GM19452 (cell line): ENCODE data around the gene BLOC1S6.
A peak's percentile ranks its signal among the peaks of the same experiment; 100 is the strongest.

ENCODE experiments used
- ATAC-seq: cut with Tn5 transposase; IDR thresholded peaks from one replicate; pipeline ENCODE4 v1.9.1; 2021; ENCODE audit not compliant: unreplicated experiment

Gene BLOC1S6

GRCh38 chr15:45587863-45588170 is 638 bp downstream of the BLOC1S6 start:
- ATAC-seq: no peak

DNA sequence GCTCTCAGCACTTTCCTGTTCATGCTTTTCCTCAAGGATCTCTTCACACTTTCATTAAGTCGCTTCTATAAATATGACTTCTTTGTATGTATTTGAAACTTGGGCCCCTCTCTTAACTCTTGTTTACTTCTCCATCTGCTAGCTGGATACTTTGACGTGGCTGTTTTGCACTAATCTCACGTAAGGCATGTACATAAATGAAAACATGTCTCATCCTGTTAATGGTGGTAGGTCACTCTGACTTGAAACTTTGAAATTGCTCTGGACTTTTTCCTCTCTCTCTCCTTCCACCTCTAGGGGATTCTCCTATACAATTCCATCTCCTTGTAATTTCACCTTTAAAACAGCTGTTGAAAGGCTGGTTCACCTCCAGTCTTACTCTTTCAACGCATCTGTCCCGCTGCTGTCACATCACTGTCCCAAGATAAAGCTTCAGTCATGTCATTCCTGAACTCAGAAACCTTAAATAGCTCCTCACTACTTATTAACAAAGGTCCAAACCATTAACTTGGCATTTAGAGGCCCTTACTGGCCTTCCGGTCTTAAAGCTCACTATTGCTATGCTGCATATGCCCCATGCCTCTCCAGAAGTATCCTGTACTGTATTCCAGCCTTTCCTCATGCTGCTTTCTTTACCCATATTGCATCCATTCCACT is 1.2 kb downstream of the BLOC1S6 start:
- ATAC-seq: no peak

GRCh38 chr15:45589256-45589655 is 2.1 kb downstream of the BLOC1S6 start:
- ATAC-seq: no peak

DNA sequence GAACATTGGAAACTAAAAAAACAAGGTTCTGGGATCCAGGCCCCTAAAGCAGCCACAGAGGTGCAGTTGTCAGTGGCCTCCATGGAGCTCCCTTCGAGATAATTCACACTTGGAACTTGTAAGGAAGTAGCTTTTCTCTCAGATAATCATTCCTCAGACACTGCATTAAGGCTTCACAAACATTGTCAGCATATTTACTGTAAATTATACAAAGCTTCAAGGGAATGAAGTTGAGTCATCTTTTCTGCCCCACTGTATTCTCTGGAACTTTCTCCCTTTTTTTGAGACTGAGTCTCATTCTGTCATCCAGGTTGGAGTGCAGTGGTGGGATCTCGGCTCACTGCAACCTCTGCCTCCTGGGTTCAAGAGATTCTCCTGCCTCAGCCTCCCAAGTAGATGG is 7.1 kb downstream of the BLOC1S6 start:
- ATAC-seq: no peak

GRCh38 chr15:45594835-45595530 is 7.8 kb downstream of the BLOC1S6 start:
- no peak for ATAC-seq

DNA sequence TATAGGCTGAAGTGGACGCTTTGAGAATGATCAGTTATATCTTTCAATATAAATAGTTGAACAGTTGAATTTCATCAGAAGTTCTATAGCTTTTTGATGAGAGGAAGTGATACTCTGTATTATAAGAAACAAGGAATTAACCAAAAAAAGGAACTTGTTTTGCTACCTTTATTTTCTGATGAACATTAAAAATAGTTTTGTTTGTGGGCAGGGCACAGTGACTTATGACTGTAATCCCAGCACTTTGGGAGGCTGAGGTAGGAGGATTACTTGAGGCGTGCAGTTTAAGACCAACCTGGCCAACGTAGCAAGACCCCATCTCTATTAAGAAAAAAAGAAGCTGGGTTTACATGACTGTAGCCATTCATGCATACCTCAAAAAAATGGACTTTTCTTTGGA is 16.7 kb downstream of the BLOC1S6 start:
- ATAC-seq: no peak

GRCh38 chr15:45604326-45604725 is 17.1 kb downstream of the BLOC1S6 start:
- ATAC-seq: no peak

- ATAC-seq: no peak
These were observed 19.2 kb downstream of the BLOC1S6 start for GRCh38 chr15:45606413-45606812.

DNA sequence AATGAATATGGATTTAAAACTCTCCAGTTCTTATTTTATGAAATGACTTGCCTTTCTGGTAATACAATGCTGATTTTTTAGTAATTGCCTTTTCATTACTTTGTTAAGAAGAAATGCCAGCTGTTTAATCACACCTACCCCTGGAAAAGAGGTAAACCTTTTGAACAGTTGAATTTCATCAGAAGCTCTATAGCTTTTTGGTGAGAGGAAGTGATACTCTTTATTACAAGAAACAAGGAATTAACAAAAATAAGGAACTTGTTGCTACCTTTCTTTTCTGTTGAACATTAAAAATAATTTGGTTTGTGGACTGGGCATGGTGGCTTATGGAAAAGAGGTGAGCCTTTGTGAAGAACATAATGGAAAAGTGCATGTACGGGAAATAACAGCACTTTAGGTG is 19.7 kb downstream of the BLOC1S6 start:
- no peak for ATAC-seq

DNA sequence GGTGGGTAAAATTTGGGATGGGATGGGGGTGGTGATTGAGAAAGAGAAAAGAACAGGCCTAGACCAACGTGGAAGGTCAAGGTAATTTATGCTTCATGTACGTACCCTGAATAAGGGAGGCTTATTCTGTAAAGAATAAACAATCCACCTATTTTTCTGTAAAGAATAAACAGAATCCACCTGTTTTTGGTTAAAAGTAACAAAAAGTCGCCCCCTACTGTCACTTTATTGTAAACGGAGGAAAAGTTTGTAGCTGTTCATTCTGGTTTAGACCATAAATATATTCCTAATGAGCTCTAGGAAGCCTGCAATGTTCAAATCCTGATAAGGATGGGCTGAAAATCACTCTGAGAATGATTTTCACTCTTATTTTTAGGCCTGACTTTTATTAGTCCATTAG is 24.1 kb downstream of the BLOC1S6 start:
- no peak for ATAC-seq

- no peak for ATAC-seq
These were observed 25.7 kb downstream of the BLOC1S6 start for GRCh38 chr15:45612790-45613415.

- ATAC-seq: no peak
These were observed 29.7 kb downstream of the BLOC1S6 start for GRCh38 chr15:45616901-45617323.

DNA sequence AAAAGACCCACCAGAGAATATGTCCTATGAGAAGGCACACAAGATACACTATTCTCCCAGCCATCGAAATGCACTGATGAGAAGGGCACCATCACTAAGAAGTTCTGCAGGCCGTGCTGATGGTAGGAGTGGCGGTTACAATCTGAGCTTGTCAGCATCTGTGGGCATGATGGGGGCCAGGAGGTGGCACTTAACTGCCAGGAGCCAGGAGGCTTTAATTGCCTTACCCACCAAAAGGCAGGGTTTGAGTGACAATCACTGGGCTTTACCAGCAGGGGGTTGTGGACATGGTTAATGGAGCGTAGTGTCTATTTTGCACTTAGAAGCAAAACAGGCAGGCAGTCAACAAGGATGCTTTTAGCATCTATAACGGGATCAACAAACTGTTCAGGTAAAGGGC is 31.6 kb downstream of the BLOC1S6 start:
- ATAC-seq: no peak

DNA sequence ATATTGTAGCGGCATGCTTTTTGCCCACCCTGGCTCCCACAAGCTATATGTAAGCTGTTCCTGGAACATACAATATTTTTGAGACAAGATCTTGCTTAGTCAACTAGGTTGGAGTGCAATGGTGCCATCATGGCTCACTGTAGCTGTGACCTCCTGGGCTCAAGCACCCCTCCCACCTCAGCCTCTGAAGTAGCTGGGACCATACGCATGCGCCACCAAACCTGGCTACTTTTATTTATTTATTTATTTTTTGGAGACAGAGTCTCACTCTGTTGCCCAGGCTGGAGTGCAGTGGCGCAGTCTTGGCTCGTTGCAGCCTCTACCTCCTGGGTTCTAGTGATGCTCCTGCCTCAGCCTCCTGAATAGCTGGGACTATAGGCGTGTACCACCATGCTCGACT is 41.0 kb downstream of the BLOC1S6 start:
- no peak for ATAC-seq

DNA sequence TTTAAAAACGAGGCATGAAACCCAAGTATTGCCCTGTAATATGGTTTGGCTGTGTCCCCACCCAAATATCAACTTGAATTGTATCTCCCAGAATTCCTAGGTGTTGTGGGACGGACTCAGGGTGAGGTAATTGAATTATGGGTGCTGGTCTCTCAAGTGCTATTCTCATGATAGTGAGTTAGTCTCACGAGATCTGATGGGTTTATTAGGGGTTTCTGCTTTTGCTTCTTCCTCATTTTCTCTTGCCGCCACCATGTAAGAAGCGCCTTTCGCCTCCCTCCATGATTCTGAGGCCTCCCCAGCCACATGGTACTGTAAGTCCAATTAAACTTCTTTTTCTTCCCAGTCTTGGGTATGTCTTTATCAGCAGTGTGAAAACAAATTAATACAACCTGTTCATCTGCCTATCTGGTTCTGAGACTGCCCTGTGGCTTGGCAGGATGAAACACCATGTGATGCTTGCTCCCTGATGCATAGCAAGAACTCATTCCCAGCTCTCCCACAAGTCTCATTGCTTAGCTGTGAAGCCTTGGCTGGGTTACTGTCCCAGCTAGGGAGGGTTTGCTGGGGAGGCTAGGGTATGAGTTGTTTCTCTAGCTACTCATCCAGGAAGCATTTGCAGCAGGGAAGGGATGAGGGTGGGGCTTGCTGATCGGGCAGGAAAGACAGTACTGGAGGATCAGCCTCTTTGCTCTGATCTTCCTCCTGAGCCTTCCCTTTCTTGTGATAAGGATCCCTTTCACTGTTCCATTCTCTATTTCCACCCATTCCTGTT is 43.9 kb downstream of the BLOC1S6 start:
- no peak for ATAC-seq

GRCh38 chr15:45631776-45632175 is 44.6 kb downstream of the BLOC1S6 start:
- no peak for ATAC-seq

GRCh38 chr15:45634432-45635190 is 47.4 kb downstream of the BLOC1S6 start, which contains the start of gene SQOR:
Gene SQOR (plus strand): TSS chr15:45635029. CDS start chr15:45658924, 23,895 bp downstream.
- peak; percentile 72 for ATAC-seq

- peak; percentile 45 for ATAC-seq
These were observed 48.0 kb downstream of the BLOC1S6 start for GRCh38 chr15:45635191-45635638.

- no peak for ATAC-seq
These were observed 48.6 kb downstream of the BLOC1S6 start for GRCh38 chr15:45635763-45636292.

GRCh38 chr15:45637141-45637540 is 50.0 kb downstream of the BLOC1S6 start:
- ATAC-seq: no peak
